Measurements from ENCODE around the gene ATP10B.

Gene ATP10B

DNA sequence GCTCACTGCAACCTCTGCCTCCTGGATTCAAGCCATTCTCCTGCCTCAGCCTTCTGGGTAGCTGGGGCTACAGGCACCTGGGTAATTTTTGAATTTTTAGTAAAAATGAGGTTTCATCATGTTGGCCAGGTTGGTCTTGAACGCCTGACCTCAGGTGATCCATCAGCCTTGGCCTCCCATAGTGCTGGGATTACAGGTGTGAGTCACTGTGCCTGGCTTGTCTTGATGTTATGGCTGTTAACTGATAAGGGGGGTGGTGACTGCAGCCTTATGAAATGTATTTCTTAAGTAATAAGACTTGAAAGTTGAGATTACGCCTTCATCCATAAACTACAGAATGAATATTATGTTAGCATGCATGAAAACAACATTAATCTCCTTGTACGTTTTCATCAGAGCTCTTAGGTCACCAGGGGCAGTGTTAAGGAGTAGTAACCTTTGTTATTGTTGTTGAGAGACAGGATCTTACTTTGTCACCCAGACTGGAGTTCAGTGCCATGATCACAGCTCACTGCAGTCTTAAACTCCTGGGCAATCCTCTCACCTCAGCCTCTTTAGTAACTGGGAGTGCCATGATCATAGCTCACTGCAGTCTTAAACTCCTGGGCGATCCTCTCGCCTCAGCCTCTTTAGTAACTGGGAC, 148.3 kb downstream of the ATP10B start:
- Histone ChIP-seq H3K4me1 (ENCODE audit: control insufficient read depth in 1 of 2, insufficient read depth in 1 of 2, low read depth in 1 of 2, low read length in 1 of 2) (no peaks in the 10 kb centered on the region), H3K27me3 (no peaks in the 10 kb centered on the region), H3K4me3 (ENCODE audit: low read depth in 1 of 2, low read length in 1 of 2) (no peak overlapping the region), H3K27ac (no peak overlapping the region), H3K9me3 (no peaks in the 10 kb centered on the region), H3K36me3 (no peaks in the 10 kb centered on the region)
- TF ChIP-seq, protein P1, sequence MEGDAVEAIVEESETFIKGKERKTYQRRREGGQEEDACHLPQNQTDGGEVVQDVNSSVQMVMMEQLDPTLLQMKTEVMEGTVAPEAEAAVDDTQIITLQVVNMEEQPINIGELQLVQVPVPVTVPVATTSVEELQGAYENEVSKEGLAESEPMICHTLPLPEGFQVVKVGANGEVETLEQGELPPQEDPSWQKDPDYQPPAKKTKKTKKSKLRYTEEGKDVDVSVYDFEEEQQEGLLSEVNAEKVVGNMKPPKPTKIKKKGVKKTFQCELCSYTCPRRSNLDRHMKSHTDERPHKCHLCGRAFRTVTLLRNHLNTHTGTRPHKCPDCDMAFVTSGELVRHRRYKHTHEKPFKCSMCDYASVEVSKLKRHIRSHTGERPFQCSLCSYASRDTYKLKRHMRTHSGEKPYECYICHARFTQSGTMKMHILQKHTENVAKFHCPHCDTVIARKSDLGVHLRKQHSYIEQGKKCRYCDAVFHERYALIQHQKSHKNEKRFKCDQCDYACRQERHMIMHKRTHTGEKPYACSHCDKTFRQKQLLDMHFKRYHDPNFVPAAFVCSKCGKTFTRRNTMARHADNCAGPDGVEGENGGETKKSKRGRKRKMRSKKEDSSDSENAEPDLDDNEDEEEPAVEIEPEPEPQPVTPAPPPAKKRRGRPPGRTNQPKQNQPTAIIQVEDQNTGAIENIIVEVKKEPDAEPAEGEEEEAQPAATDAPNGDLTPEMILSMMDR (IDR thresholded peaks at IDR 0.05), result no peak

DNA sequence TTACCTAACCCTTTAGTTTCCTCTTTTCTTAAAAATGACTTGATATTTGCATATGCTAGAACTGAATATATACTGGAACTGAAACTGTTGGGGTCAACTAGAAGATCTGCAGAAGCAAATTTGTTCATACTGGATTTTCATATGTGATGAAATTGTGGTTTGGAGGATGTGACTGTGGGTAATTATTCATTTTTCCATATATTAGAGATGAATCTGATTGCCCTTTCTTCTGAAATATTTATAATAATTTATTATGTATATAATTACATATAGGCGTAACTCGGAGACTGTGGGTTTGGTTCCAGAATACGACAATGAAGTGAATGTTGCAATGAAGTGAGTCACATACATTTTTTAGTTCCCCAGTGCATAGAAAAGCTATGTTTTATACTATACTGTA, 149.1 kb downstream of the ATP10B start:
- Histone ChIP-seq H3K9me3 (no peaks in the 10 kb centered on the region), H3K4me3 (ENCODE audit: low read depth in 1 of 2, low read length in 1 of 2) (no peak overlapping the region), H3K27ac (no peak overlapping the region), H3K27me3 (no peaks in the 10 kb centered on the region), H3K4me1 (ENCODE audit: control insufficient read depth in 1 of 2, insufficient read depth in 1 of 2, low read depth in 1 of 2, low read length in 1 of 2) (no peaks in the 10 kb centered on the region), H3K36me3 (no peaks in the 10 kb centered on the region)
- TF ChIP-seq, protein P1 (IDR thresholded peaks at IDR 0.05), result no peak

DNA sequence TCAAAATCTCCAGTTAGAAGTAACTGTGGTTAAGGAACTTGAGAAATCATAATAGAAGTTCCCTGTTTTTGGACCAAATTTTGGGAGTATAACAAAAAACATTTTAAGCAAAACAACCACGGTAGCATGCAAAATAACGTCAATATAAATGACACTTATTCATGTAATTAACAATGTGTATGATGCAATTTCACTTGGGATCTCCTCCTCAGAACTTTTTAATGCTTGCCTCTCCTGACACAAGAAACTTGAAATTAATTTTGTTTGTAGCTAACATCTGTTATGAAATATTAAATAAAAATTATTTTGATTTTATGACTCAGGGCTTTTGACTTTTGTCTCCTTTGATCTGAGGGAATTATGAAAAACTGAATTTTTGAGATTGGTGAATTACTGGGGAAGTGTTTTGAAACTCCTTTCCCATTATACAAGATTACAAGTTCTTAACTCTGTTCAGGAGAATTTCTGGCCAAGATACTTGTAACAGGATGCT, 149.7 kb downstream of the ATP10B start:
- Histone ChIP-seq H3K27ac (no peak overlapping the region), H3K4me1 (ENCODE audit: control insufficient read depth in 1 of 2, insufficient read depth in 1 of 2, low read depth in 1 of 2, low read length in 1 of 2) (no peaks in the 10 kb centered on the region), H3K4me3 (ENCODE audit: low read depth in 1 of 2, low read length in 1 of 2) (no peak overlapping the region), H3K27me3 (no peaks in the 10 kb centered on the region), H3K9me3 (no peaks in the 10 kb centered on the region), H3K36me3 (no peaks in the 10 kb centered on the region)
- TF ChIP-seq, protein P1 (IDR thresholded peaks at IDR 0.05), result no peak

DNA sequence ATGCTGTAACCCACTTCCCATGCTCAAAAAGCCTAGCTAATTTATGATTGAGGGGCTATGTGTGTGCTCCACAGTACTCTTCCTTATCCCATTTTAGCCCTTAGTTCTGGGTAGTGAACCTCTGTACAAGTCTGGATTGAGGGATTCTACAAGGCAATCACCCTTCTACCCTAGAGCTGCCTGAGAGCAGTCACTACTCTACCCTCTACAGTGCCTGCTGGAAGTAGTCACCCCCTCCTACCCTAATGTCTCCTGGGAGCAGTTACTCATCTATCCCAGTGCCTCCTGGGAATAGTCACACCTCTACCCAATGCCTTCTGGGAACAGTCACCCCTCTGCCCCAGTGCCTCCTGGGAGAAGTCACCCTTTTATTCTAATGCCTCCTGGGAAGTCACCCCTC, 150.6 kb downstream of the ATP10B start:
- Histone ChIP-seq H3K4me3 (ENCODE audit: low read depth in 1 of 2, low read length in 1 of 2) (no peak overlapping the region), H3K36me3 (no peaks in the 10 kb centered on the region), H3K9me3 (no peaks in the 10 kb centered on the region), H3K27me3 (no peaks in the 10 kb centered on the region), H3K4me1 (ENCODE audit: control insufficient read depth in 1 of 2, insufficient read depth in 1 of 2, low read depth in 1 of 2, low read length in 1 of 2) (no peaks in the 10 kb centered on the region), H3K27ac (no peak overlapping the region)
- TF ChIP-seq, protein P1 (IDR thresholded peaks at IDR 0.05), result no peak

- TF ChIP-seq, protein P1 (IDR thresholded peaks at IDR 0.05), result no peak
- no peaks in the 10 kb centered on the region for H3K9me3 ChIP-seq
- no peak overlapping the region for H3K27ac ChIP-seq
- H3K4me3 ChIP-seq (ENCODE audit: low read depth in 1 of 2, low read length in 1 of 2), result no peak overlapping the region
- no peaks in the 10 kb centered on the region for H3K27me3 ChIP-seq
- H3K36me3 ChIP-seq, result no peaks in the 10 kb centered on the region
- no peaks in the 10 kb centered on the region for H3K4me1 ChIP-seq (ENCODE audit: control insufficient read depth in 1 of 2, insufficient read depth in 1 of 2, low read depth in 1 of 2, low read length in 1 of 2)
Measured at GRCh38 chr5:160699301-160699700, 152.7 kb downstream of the ATP10B start.

Measured in neutrophil (primary cell).